ENCODE data around the gene ATP11A.

The ATP11A gene

DNA sequence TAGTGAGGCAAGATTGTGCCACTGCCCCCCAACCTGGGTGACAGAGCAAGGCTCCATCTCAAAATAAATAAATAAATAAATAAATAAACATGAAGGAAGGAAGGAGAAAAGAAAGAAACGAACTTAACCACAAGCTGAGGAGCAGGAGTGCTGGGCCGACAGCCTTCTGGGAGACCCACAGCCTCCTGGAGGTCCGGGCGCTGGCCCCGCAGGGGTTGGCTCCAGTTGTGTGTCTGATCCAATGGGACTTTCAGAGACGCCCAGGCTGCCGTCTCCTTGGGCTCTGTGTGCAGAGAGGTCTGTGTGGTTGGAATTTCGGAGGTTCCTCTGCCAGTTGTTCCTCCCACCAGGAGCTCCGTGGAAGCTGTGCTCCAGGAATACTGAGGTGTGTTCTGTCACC is 243.1 kb downstream of the ATP11A start:
- DNase-seq (ENCODE audit: low read depth) = no peak

DNA sequence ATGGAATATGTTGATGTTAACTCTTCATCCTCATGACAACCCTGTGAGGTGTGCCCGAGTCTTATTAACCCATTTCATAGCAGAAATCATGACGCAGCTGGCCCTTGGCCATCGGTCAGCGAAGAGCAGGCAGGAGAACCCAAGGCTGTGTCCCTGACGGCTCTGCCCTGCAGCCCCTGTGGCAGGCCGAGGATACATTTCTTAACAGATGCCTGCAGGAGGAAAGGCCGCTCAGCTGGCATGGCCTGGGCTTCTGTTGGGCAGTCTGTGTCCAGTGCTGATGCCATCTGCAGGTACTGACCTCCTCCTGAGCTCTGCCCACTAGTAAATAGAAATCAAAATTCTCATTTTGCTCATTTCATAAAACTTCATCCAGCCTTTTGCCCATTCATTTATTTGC is 243.8 kb downstream of the ATP11A start:
- no peak for DNase-seq (ENCODE audit: low read depth)

DNA sequence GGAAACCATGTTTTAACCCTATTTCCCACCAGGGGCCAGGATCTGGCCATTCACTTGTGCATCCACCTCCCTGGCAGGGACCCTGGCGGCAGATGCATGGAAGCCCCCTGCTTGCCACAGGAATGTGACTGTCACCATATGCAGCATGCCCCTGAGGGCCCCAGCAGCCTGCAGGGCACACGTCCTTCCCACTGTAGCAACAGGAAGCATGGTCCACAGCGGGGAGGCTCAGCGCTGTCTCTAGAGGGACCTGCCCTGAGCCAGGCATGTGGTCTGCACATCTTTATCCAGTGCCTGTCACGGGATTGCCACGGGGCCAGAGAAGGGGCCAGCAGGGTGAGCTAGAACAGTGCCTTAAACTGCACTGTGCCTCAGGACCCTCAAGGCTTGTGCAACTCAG is 244.2 kb downstream of the ATP11A start:
- no peak for DNase-seq (ENCODE audit: low read depth)
